Inflammatory macrophage (primary cell): ENCODE data around the gene GMDS.

Experiments
- DNase-seq, 2 donors: peaks; one replicate each; pipeline ENCODE4 v3.0.0-alpha.2; 2020 to 2022
- total RNA-seq, 18 experiments: gene quantifications; one replicate each; lab custom pipeline; 2026; ENCODE audit warnings: mixed read lengths in 6 of 18, inconsistent platforms in 2 of 18; lab: John Stamatoyannopoulos, UW

The GMDS gene
- 3.8 to 8.4 (median 7.1) reads per million in 18 experiments for total RNA-seq

- DNase-seq: peak; percentile 93 to 95
These were observed at the start of gene GMDS for GRCh38 chr6:2245103-2245876. TSS of gene GMDS (minus strand) at chr6:2245605.

- no peak for DNase-seq
These were observed 40.1 kb upstream of the GMDS start for GRCh38 chr6:2285510-2285909.

DNA sequence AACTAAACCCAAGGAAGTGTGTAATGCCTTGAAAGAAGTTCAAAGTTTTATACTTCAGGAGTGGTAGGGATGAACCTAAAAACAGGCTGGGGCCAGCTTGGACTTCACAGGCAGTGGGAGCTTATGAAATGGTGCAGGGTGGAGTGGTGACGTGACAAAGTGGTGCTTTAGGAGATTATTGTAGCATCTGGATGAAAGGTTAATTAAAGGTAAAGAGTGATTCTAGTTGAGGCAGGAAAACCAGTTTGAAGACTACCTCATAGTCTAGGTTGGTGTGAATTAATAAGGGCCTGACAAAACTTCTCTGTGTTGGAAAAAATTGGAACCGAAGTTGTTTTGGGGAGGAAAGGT lies 30.5 kb upstream of the GMDS start:
- no peak for DNase-seq

- no peak for DNase-seq
These were observed 29.8 kb upstream of the GMDS start for GRCh38 chr6:2274981-2275891.

DNA sequence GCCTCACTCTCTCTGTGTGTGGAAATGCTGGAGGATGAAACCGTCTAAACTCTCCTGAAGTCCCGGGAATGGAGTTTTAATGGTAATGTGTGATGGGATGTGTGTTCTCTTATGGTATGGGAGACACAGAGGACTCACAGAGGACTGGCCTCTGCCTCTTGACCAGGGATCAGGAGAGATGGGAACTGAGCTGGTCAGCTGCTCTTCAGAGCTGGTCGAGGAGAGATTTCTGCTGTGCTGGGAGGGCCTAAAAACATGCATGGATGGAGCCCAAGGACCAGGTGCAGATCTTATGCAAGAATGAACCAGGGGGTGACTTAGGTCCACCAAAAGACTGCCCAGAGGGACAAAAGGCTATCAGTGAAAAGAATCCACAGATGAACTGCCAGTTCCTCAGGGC lies 27.3 kb upstream of the GMDS start:
- no peak for DNase-seq

DNA sequence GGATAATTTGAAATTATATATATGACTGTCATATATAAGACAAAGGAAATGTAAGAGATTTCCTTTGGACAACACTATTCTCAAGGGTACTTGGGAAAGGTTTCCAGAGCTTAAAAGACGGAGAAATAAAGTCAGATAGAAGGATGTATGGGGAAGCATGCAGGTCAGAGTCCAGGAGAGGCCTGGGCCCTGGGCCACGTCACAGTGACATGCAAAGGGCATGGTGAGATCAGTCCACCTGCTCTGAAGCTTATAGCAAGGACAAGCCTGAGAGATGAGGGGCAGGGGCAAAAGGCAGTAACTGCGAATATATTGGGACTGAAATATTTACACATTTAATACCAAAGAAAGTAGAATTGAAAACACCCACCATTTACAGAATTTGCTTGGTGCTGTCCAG lies 24.6 kb upstream of the GMDS start:
- no peak for DNase-seq

- no peak for DNase-seq
These were observed 21.4 kb upstream of the GMDS start for GRCh38 chr6:2266841-2267240.

DNA sequence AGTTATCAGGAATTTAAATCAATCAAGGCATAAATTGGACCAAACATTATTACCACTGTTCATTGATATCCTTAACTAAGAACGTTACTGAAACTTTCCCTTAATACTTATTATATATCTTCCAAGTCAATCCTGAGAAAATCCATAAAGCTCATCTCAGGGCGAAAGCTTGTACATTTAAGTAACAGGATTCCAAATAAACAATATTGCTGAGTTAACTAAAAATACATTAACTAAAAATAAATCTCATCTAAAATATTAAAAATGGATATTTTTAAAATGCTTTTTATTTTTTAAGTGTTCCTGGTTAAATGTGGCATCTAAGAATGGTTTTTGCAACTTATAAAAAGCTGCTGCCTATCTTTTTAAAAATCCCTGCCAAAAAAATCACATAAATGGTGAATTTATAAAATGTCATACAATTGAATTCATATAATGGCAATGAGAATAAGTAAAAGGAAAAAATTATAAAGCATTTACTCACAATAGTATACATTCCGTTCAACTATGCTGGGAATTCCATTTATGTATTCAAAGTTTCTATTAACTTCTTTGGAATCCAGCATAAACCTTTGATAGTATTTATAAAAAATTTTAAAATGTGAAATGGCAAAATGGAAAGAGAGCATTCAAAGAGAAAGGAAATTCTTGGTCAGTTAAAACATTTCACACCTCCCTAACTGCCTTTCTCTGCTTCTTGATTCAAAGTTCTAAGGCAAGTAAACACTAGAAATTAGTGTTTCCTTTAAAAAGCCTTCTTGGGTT lies 20.8 kb upstream of the GMDS start:
- DNase-seq: no peak

DNA sequence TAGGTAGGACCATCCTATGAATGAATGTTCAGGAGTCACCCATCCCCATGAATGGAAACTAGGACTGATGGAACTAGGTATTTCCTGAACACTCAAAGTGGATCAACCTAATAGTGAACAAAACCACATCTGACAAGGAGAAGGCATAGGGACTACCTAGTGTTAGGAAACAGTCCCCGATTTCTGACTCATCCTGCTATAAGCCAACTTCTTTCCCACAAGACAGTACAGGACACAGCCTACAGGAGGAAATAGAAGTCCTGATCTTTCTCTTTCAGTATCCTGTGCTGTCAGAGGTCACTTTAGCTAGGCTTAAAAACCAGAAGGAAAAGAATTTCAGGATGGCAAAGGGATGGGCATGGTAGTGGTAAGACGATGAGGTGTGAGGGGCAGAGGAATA lies 19.5 kb upstream of the GMDS start:
- no peak for DNase-seq

DNA sequence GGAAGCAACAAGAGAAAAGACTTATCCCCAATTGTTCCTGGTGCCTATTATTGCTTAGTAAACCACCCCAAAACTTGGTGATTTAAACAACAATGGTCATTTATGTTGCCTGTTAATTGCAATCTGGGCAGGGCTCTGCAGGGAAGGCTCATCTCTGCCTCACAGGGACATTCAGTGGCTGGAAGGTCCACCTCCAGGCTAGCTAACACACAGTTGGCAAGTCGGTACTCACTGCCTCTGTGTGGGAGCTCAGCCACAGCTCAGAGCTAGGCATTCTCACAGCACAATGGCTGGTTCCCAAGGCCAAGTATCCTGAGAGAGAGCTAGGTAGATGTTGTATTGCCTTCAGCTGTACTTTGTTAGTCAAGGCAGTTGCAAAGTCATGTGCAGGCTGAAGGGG lies 18.5 kb upstream of the GMDS start:
- DNase-seq: no peak

- DNase-seq: no peak
These were observed 14.2 kb upstream of the GMDS start for GRCh38 chr6:2259574-2259973.

- no peak for DNase-seq
These were observed 13.6 kb upstream of the GMDS start for GRCh38 chr6:2259002-2259494.

- no peak for DNase-seq
These were observed 12.7 kb upstream of the GMDS start for GRCh38 chr6:2258112-2258511.

- no peak for DNase-seq
These were observed 12.0 kb upstream of the GMDS start for GRCh38 chr6:2257363-2257762.

- no peak for DNase-seq
These were observed 9.3 kb upstream of the GMDS start for GRCh38 chr6:2254747-2255146.

DNA sequence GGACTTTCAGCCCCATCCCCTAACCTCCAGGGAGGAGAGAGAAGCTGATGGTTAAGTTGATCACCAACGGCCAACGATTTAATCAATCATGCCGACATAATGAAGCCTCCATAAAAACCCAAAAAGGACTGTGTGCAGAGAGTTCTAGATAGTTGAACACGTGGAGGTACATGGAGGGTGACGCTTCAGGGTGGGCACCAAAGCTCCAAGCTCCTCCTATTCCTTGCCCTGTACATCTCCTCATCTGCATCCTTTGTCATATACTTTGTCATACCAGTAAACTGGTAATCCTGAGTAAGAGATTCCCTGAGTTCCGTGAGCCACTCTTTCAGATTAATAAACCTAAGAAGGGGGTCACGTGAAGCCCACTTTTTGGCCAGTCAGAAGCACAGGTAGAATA lies 3.7 kb upstream of the GMDS start:
- no peak for DNase-seq

DNA sequence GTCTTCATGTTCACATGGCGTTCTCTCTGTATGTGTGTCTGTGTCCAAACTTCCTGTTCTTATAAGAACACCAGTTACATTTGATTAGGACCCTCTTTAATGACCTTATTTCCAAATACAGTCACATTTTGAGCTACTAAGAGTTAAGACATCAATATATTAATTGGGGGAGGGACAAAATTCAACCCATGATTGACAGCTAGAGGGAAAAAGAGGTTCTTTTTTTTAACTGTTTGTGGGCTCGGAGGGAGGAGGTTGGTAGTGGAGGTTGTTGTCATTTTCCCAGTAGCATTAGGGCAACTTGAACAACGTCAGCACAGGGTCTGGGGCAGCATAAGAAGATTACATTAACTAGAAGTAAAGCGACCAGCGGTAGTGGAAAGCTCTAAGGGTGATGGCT lies 2.3 kb upstream of the GMDS start:
- DNase-seq: no peak

- peak in 1 of 2 donors; percentile 37 for DNase-seq
These were observed 765 bp upstream of the GMDS start for GRCh38 chr6:2245877-2246863.

DNA sequence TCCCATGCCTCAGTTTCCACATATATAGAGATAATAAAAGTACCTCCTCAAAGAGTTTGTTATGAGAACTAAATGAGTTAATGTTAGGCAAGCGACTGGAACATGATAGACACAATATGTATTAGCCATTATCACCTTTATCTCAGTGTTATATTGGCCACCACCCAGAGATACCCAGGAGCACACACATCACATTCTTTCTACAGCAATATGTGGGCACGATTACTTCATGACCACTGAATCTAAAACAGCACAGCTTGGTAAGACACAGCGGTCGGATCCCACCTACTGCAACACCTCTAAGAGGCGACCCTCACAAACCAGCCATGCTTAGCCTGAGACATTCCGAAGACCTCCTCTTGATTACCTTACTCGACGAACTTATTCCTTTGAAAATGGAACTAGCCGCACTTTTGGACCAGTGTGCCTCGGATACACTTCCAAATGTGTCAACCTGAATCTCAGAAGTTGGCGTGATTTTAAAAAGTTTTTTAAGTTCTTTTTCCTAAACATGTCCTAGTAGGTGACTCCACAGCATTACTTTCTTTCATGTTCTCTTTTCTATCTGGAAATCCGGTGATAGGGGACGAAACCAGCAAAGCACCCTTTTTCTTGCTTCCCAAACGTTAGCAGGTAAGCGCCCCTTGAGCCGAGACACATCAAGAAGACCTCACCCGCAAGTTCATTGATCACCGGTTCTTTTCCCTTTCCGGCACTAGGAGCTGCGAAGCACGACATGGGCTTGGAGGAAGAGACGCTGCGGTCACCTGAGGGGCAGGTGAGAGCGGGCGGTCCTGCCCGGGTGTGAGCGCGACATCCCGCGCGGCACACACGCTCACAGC lies 923 bp downstream of the GMDS start:
- no peak for DNase-seq

GRCh38 chr6:2242311-2242710 lies 3.1 kb downstream of the GMDS start:
- DNase-seq: no peak

GRCh38 chr6:2240961-2241360 lies 4.4 kb downstream of the GMDS start:
- DNase-seq: no peak
